AG08396 (cell line): ENCODE measurements around the gene NCOR2.
A peak's percentile ranks its signal among the peaks of the same experiment; 100 is the strongest.

ENCODE experiments used
- DNase-seq: peaks from one replicate; pipeline ENCODE4 v3.0.0; 2012; ENCODE audit warnings: low spot score, mixed read lengths

NCOR2 gene

GRCh38 chr12:124560146-124560890 lies 7.1 kb downstream of the NCOR2 start:
- DNase-seq = no peak

GRCh38 chr12:124559182-124560017 lies 8.0 kb downstream of the NCOR2 start:
- DNase-seq = no peak

GRCh38 chr12:124558313-124558712 lies 9.1 kb downstream of the NCOR2 start:
- DNase-seq = no peak

- no peak for DNase-seq
These were observed 9.7 kb downstream of the NCOR2 start for GRCh38 chr12:124557518-124558223.

GRCh38 chr12:124556896-124557501 lies 10.4 kb downstream of the NCOR2 start:
- no peak for DNase-seq

- DNase-seq = no peak
These were observed 11.3 kb downstream of the NCOR2 start for GRCh38 chr12:124556074-124556466.

- no peak for DNase-seq
These were observed 12.0 kb downstream of the NCOR2 start for GRCh38 chr12:124555168-124556073.

- DNase-seq = no peak
These were observed 12.9 kb downstream of the NCOR2 start for GRCh38 chr12:124554429-124555029.

GRCh38 chr12:124553862-124554428 lies 13.5 kb downstream of the NCOR2 start:
- no peak for DNase-seq

GRCh38 chr12:124551268-124552144 lies 15.9 kb downstream of the NCOR2 start:
- DNase-seq = no peak

- DNase-seq = no peak
These were observed 17.0 kb downstream of the NCOR2 start for GRCh38 chr12:124550123-124551089.

- no peak for DNase-seq
These were observed 17.8 kb downstream of the NCOR2 start for GRCh38 chr12:124549629-124550028.

GRCh38 chr12:124548854-124549378 lies 18.5 kb downstream of the NCOR2 start:
- peak; percentile 69 for DNase-seq

GRCh38 chr12:124547626-124548025 lies 19.8 kb downstream of the NCOR2 start:
- DNase-seq = no peak

GRCh38 chr12:124545508-124546418 lies 21.6 kb downstream of the NCOR2 start:
- DNase-seq = no peak

- no peak for DNase-seq
These were observed 22.4 kb downstream of the NCOR2 start for GRCh38 chr12:124544983-124545382.
